HG02588 (cell line): ENCODE data around the gene KRT1.

Source experiments
- ATAC-seq: cut with Tn5 transposase; IDR thresholded peaks from one replicate; pipeline ENCODE4 v1.9.1; 2021; ENCODE audit warnings: mild to moderate bottlenecking, moderate library complexity; ENCODE audit not compliant: unreplicated experiment

The KRT1 gene

GRCh38 chr12:52641468-52641867, 38.7 kb downstream of the KRT1 start:
- no peak for ATAC-seq

GRCh38 chr12:52637299-52637698, 42.9 kb downstream of the KRT1 start:
- ATAC-seq = no peak

DNA sequence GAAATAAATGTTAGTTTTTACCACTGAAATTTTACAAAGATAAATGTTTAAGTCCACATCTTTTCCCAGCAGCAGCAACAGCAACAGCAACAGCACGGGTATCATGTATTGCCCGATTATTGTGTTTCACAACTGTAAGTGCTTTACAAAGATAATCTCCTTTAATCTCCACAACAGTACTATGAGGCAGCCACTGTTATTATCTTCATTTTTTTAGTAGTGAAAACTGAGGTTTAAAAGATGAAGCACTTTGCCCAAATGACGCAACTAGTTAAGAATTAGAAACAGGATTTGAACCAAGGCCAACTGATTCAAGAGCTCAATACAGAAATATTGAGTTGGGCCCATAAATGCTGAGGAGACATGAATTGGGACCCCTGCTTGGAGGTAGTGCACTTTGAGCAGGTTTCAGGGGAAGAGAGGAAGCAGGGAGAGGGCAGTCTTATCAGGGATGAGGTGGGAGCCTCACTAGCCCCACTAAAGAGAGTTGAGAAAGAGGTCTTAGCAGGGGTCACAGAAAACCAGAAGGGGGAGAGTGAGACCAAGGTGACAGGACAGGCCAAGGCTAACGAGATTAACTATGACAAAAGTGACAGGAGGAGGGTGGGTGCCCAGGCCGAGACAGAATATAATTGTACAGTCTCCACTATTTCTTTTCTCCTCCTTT, 43.5 kb downstream of the KRT1 start:
- ATAC-seq = no peak

DNA sequence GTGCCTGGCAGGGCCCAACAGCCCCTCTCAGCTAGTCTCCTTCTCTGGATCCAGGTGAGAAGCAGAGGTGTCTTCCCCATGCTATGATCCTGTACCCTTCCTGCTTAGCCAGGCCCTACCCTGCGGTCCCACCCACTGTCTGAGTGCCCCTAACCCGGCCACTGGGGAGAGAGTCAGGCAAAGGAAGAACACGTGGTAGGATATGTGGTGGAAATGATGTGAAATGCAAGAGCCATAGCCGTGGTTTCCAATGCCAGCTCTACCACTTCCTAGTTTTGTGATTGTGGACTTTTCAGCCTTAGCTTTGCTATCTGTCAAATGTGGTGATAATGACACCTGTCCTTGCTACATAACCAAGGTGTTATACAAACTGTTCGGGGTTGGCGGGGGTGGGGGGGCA, 44.0 kb downstream of the KRT1 start:
- no peak for ATAC-seq

DNA sequence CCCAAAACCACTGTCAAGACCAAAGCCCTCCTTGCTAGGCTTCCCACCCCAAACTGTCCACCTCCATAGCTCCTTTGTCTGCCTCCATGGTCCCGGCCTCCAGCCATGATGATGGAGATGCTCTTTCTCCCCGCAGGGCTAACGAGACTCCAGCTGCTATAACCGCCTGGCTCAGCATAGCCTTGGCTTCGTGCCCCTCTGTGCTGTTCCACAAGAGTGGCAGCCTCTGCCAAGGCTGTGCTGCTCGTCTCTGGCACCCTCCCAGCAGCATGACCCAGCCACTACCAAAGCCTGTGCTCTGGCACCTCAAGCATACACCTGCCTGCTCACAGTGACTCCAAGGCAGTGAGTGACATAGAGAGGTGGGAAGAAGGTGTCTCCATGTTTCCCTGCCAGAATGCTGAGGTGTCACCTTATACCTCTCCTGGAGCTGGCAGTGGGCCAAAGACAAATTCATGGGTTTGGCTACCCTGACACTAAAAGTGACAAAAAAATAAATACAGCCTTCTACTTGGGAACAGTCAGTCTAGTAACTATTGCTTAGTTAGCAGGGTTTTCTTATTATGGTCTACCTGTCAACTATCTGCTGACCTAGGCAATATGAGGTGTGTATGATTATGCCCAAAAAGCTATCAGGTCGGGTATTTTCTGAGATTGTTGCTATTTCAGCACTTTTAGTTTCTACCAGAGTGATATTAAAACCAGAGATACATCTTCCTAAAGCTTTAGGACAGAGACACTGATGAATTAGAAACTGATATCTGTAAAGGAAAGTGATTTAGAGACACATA, 45.7 kb downstream of the KRT1 start:
- no peak for ATAC-seq

GRCh38 chr12:52633383-52633782, 46.8 kb downstream of the KRT1 start:
- ATAC-seq = no peak

DNA sequence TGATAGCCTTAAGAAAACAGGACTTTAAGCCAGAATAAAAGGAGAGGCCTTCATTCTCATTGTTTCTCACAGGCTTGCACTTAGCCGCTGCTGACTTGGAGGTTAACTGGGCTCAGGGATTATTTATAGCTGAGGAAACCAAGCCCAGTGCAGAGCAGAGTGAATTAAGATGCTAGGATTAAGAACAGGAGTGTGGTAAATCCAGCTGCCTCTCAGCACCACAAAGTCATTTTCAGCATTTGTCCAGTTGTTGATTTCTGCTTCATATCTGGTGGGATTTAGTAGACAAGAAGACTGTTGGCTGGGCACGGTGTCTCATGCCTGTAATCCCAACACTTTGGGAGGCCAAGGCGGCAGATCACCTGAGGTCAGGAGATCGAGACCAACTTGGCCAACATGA, 47.6 kb downstream of the KRT1 start:
- ATAC-seq = no peak

DNA sequence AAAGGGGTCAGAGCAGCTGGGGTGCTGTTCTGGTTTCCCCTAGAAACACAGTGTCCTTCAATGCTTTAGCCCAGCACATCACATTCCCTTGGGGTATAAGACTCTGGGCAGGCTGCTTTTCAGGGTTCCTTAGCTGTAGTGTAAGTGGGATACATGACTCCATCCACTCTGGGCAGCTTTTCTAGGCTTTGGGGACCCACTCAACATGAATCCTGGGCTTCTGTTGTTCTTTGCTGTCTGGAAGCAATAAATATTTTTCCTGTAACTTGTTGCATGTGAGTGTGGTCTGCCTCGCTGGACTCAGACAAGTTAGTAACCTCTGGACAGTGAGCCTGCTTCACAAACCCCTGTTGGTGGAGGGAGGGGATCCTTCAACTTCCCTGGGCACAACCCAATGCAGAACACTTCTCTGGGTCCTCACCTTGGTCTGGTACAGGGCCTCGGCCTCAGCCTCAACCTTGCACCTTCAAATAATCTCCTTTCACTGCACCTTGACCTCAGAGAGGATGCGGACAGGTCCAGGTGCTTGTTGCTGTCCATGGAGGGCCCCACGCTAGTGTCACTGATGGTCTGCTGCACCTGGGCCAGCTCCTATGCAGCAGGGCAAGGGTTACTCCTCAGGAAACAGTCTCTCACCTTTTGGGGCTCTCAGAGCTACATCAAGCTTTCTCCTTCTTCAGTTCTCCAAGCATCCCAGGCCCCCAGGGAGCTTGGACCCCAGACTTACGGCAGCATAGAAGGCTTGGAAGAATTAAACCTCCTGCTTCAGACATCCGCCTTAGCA, 48.3 kb downstream of the KRT1 start:
- no peak for ATAC-seq

GRCh38 chr12:52631264-52631663, 48.9 kb downstream of the KRT1 start:
- ATAC-seq = no peak

DNA sequence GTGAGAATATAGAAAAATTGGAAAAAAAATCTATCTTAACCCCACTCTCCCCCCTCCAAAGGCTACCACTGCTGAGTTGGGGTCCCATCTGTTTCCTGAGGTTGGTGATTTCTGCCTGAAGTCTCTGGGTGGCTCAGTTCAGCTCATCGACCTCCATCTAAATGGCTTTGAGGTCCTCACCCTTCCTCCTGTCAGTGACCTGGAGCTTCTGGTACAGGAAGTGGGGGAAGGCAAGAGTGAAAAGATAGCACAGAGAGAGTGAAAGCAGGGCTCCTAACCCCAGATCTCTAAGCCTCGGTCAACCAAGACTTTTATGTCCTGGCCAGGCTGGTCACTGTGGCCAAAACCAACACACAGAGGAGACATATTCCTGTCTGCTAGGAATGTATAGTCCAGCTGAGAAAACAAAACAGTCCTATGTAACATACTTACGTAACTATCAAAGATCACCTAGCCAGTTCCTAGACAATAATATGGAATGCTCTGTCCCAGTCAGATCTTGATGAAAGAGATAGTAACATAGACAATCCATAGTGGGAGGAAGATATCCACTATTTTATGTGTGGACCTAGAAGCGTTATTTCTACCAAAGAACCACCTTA, 49.5 kb downstream of the KRT1 start:
- ATAC-seq = no peak

GRCh38 chr12:52630008-52630500, 50.2 kb downstream of the KRT1 start:
- no peak for ATAC-seq

- ATAC-seq = no peak
These were observed 50.8 kb downstream of the KRT1 start for GRCh38 chr12:52629281-52630007.

- ATAC-seq = no peak
These were observed 51.4 kb downstream of the KRT1 start for GRCh38 chr12:52628841-52629240.

- ATAC-seq = no peak
These were observed 52.1 kb downstream of the KRT1 start for GRCh38 chr12:52628111-52628507.

DNA sequence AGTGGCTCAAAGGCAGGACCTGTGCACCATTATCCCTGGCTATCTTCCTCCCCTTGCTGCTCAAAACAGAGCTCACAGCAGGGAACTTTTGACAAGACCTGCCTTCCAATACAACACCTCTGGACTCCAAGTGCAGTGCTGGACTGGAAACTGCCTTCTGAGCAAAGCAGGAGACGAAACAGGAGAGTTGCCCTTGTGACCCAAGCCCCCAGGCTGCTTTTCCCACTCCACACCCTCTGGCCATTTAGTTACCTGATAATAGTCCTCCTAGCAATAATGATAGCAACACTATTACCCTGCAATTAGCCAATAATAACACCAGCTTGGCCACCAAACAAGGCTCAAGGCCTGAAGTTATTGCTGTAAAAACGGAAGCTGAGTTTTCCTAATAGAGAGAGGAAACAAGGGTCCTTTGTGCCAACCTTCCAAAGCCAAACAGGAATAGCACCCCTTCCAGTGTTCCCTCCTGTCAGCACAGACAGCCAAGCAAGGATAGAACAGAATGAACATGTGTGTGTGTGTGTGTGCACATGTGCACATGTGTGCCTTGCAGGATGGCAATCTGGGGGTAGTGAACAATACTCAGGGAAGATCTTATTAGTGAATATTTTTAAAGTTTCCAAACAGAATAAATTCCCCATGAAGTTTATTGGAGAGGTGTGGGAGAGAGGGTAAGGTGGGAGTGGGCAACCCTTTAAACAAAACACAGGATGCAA, 52.7 kb downstream of the KRT1 start:
- ATAC-seq = no peak
